ENCODE measurements around the gene CACNA2D1. TPM values are rescaled to one million over a fixed set of nuclear protein-coding genes. Genes with fewer than 3 reads are reported as not detected.

Gene CACNA2D1
- total and polyA plus RNA-seq, 9 of the 15 experiments (the other 6 are each of a cell fraction or from before 2014, with no cell fraction given) = 0.49 TPM; not detected in 8

DNA sequence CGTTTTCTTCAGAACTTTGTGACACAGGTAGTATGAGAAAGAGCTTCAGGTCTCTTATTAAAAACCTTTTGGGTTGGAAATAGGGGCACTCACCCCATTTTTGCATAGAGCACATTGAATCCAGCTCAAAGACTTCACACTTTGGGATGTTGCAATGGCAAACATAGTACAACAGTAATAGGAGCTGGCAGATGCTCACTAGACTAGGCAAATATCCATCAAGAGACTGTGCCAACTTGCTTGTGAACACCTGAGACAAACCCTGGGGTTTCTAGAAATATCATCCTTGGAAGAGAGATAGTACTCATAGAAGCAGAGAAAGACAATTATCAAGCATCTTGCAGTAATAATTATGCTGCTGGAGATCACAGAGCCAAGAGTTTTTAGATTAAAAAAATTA, 280.0 kb downstream of the CACNA2D1 start:
- no peaks in the 10 kb centered on the region; the same call in 1 of the 2 replicates for H3K9me3 ChIP-seq (replicated peaks; ENCODE audit: control insufficient read depth, insufficient read depth, low read depth, low read length)
- CTCF ChIA-PET (ENCODE audit: low intra/inter-chr PET ratio) = no interaction called here
- no peaks in the 10 kb centered on the region for H3K4me1 ChIP-seq (replicated peaks in 1 of 2; ENCODE audit: control insufficient read depth in 2 of 2, insufficient read depth in 2 of 2, low read length in 2 of 2)
- WGBS (ENCODE audit: insufficient coverage, low coverage, missing lambda C conversion rate) = 0% methylated on average over 1 of the region's 1 CpG
- DNase-seq (ENCODE audit: extremely low read depth in 1 of 4, low spot score in 3 of 4) = no peak
- no peak overlapping the region for H3K9ac ChIP-seq (ENCODE audit: insufficient read depth in 1 of 2, low read depth in 2 of 2, low read length in 2 of 2)
- intact Hi-C loops (cut with micrococcal nuclease) (no loop called here), in situ Hi-C loops (cut with MboI) (no loop called here)
- no peaks in the 10 kb centered on the region for H3K27me3 ChIP-seq (ENCODE audit: control insufficient read depth in 2 of 2, insufficient read depth in 2 of 2, low read length in 2 of 2)
- H3K9me1 ChIP-seq (ENCODE audit: control insufficient read depth, insufficient read depth, low read length) = no peaks in the 10 kb centered on the region
- no peaks in the 10 kb centered on the region for H4K20me1 ChIP-seq (replicated peaks; ENCODE audit: control insufficient read depth, insufficient read depth, low read length)
- H3K4me3 ChIP-seq = no peak overlapping the region
- FAIRE-seq = no peak
- no peak for ATAC-seq
- TF ChIP-seq MTA3 (IDR thresholded peaks at IDR 0.05; ENCODE audit: borderline replicate concordance) (no peak), CREB1 (IDR thresholded peaks at IDR 0.05) (no peak), CREB1 (CRISPR knock-in tag; IDR thresholded peaks at IDR 0.05) (no peak), FOSL1 (tag; conservative IDR thresholded peaks at IDR 0.05) (no peak), STAT5A (IDR thresholded peaks at IDR 0.05; ENCODE audit: borderline replicate concordance, low read length) (no peak), ZC3H11A (IDR thresholded peaks at IDR 0.05; ENCODE audit: low read depth, low read length) (no peak), NELFE (IDR thresholded peaks at IDR 0.05; ENCODE audit: insufficient read depth, insufficient read length) (no peak), HLTF (IDR thresholded peaks at IDR 0.05) (no peak), SMC3 (conservative IDR thresholded peaks at IDR 0.05; ENCODE audit: insufficient read depth, low read depth, low read length) (no peak), HMG20A (CRISPR knock-in tag; conservative IDR thresholded peaks at IDR 0.05) (no peak), ATF1 (CRISPR knock-in tag; IDR thresholded peaks at IDR 0.05) (no peak), ATF1 (tag; IDR thresholded peaks at IDR 0.05) (no peak), NR1H2 (CRISPR knock-in tag; IDR thresholded peaks at IDR 0.05) (no peak), ZZZ3 (IDR thresholded peaks at IDR 0.05) (no peak), EP400 (IDR thresholded peaks at IDR 0.05) (no peak), HDAC6 (IDR thresholded peaks at IDR 0.05; ENCODE audit: low read depth, low read length) (no peak), ZNF354B (CRISPR knock-in tag; IDR thresholded peaks at IDR 0.05) (no peak)
- TF ChIP-seq, protein P1, sequence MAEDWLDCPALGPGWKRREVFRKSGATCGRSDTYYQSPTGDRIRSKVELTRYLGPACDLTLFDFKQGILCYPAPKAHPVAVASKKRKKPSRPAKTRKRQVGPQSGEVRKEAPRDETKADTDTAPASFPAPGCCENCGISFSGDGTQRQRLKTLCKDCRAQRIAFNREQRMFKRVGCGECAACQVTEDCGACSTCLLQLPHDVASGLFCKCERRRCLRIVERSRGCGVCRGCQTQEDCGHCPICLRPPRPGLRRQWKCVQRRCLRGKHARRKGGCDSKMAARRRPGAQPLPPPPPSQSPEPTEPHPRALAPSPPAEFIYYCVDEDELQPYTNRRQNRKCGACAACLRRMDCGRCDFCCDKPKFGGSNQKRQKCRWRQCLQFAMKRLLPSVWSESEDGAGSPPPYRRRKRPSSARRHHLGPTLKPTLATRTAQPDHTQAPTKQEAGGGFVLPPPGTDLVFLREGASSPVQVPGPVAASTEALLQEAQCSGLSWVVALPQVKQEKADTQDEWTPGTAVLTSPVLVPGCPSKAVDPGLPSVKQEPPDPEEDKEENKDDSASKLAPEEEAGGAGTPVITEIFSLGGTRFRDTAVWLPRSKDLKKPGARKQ (CRISPR knock-in tag; IDR thresholded peaks at IDR 0.05) = no peak
- TF ChIP-seq, protein P2, sequence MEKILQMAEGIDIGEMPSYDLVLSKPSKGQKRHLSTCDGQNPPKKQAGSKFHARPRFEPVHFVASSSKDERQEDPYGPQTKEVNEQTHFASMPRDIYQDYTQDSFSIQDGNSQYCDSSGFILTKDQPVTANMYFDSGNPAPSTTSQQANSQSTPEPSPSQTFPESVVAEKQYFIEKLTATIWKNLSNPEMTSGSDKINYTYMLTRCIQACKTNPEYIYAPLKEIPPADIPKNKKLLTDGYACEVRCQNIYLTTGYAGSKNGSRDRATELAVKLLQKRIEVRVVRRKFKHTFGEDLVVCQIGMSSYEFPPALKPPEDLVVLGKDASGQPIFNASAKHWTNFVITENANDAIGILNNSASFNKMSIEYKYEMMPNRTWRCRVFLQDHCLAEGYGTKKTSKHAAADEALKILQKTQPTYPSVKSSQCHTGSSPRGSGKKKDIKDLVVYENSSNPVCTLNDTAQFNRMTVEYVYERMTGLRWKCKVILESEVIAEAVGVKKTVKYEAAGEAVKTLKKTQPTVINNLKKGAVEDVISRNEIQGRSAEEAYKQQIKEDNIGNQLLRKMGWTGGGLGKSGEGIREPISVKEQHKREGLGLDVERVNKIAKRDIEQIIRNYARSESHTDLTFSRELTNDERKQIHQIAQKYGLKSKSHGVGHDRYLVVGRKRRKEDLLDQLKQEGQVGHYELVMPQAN (IDR thresholded peaks at IDR 0.05; ENCODE audit: borderline replicate concordance) = no peak
- no peaks in the 10 kb centered on the region for H3K36me3 ChIP-seq (ENCODE audit: control insufficient read depth, insufficient read depth, low read length)
- H3K4me2 ChIP-seq (ENCODE audit: insufficient read depth, low read length) = no peak overlapping the region
- no peaks in the 10 kb centered on the region for H3K79me2 ChIP-seq (ENCODE audit: control insufficient read depth, insufficient read depth, low read length)
- BruUV-seq (replicated peaks) = no TSS peak
- no peak overlapping the region for H3K27ac ChIP-seq (ENCODE audit: extremely low read depth, low read depth, low read length)
- POLR2A ChIA-PET = no interaction called here
- H2AFZ ChIP-seq (ENCODE audit: low read depth, low read length) = no peak overlapping the region

All from K562 (cell line).